ENCODE measurements around the gene PRPF8. TPM values are rescaled to one million over a fixed set of nuclear protein-coding genes. Genes with fewer than 3 reads are reported as not detected.

The PRPF8 gene
- total and polyA plus RNA-seq, 2 of the 13 experiments (the other 11 are each of a cell fraction or from before 2014, with no cell fraction given), result 112 to 179 TPM

DNA sequence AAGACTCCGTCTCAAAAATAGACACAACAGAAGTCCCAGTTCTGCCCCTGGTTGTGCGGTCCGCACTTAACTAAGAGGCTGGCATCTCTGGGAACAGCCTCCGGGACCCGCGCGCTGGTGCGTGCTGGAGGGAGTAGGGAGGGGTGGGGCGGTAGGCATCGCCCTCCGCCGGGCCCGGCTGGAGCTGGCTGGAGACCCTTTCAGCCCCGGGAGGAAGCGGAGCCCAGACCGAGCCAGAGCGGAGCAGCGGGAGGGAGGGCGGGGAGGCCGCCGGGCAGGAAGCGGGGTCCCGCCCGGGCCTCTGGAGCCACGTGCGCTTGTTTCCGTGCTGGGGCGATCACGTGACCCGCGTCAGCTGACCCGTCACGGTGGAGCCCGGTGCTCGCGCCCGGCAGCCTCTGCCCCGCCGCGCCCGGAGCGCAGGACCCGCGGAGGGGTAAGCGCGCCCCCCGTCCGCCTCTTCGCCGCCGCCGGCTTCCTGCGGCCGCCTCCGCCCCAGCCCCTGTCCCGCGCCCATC lies 39.7 kb upstream of the PRPF8 start, which contains the start of gene WDR81 (continued):
- no peak for TF ChIP-seq MTA3 (CRISPR knock-in tag; IDR thresholded peaks at IDR 0.05)
- no peak for TF ChIP-seq ZNF569 (CRISPR knock-in tag; IDR thresholded peaks at IDR 0.05; ENCODE audit: borderline replicate concordance)
- no peak for TF ChIP-seq THAP9 (CRISPR knock-in tag; IDR thresholded peaks at IDR 0.05; ENCODE audit: borderline replicate concordance)
- no peak for TF ChIP-seq ZBTB37 (CRISPR knock-in tag; IDR thresholded peaks at IDR 0.05)
- TF ChIP-seq ETV6 (CRISPR knock-in tag; conservative IDR thresholded peaks at IDR 0.05), result no peak
- TF ChIP-seq MIER2 (CRISPR knock-in tag; IDR thresholded peaks at IDR 0.05), result no peak
- 0 out of 2 replicates have a peak, but pooled peaks have one; percentile 59 for TF ChIP-seq CCDC6 (CRISPR knock-in tag; IDR thresholded peaks at IDR 0.05)
- no peak for TF ChIP-seq MBNL3 (CRISPR knock-in tag; conservative IDR thresholded peaks at IDR 0.05)
- TF ChIP-seq PITX1 (CRISPR knock-in tag; IDR thresholded peaks at IDR 0.05), result no peak
- TF ChIP-seq DR1 (CRISPR knock-in tag; IDR thresholded peaks at IDR 0.05), result no peak
- no peak; the same call in 1 of the 2 replicates for TF ChIP-seq NFYC (CRISPR knock-in tag; IDR thresholded peaks at IDR 0.05)
- TF ChIP-seq ZNF451 (CRISPR knock-in tag; IDR thresholded peaks at IDR 0.05), result peak; percentile 64
- no peak for TF ChIP-seq ZNF576 (CRISPR knock-in tag; IDR thresholded peaks at IDR 0.05)
- no peak for TF ChIP-seq TCF7 (IDR thresholded peaks at IDR 0.05; ENCODE audit: low read depth)
- peak; percentile 85 for TF ChIP-seq GABPB1 (CRISPR knock-in tag; IDR thresholded peaks at IDR 0.05)
- no peak for TF ChIP-seq SNAPC5 (CRISPR knock-in tag; IDR thresholded peaks at IDR 0.05; ENCODE audit: borderline replicate concordance)
- no peak for TF ChIP-seq REL (CRISPR knock-in tag; conservative IDR thresholded peaks at IDR 0.05)
- TF ChIP-seq ZNF550 (CRISPR knock-in tag; IDR thresholded peaks at IDR 0.05; ENCODE audit: borderline replicate concordance), result no peak
- no peak for TF ChIP-seq SRSF9 (IDR thresholded peaks at IDR 0.05; ENCODE audit: borderline replicate concordance, insufficient read depth, low read depth, low read length, poor library complexity, severe bottlenecking)
- TF ChIP-seq HNRNPUL1 (IDR thresholded peaks at IDR 0.05; ENCODE audit: low read depth, low read length), result no peak
- TF ChIP-seq ZNF44 (CRISPR knock-in tag; IDR thresholded peaks at IDR 0.05), result no peak
- TF ChIP-seq ZNF337 (CRISPR knock-in tag; IDR thresholded peaks at IDR 0.05; ENCODE audit: borderline replicate concordance, low read depth), result no peak
- TF ChIP-seq, protein P1, sequence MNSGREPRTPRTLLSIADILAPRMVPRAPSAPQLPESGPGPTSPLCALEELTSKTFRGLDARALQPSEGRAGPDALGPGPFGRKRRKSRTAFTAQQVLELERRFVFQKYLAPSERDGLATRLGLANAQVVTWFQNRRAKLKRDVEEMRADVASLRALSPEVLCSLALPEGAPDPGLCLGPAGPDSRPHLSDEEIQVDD (CRISPR knock-in tag; IDR thresholded peaks at IDR 0.05; ENCODE audit: borderline replicate concordance), result no peak
- TF ChIP-seq HBP1 (CRISPR knock-in tag; IDR thresholded peaks at IDR 0.05; ENCODE audit: low read depth), result peak; percentile 93
- no peak for TF ChIP-seq ZMYM2 (CRISPR knock-in tag; IDR thresholded peaks at IDR 0.05)
